Fibroblast of lung (primary cell): Measurements from ENCODE around the gene PPIG. TPM values are rescaled to one million over a fixed set of nuclear protein-coding genes. Genes with fewer than 3 reads are reported as not detected.
"Not testable (repeated sequence)": the region's sequence is repeated elsewhere in the genome, so short reads cannot be mapped to it uniquely, and the experiment has no call there.

Experiments
- DNase-seq, 2 donors: peaks; one replicate each; pipeline versions ENCODE4 v3.0.0 to v3.0.0-alpha.2; 2010; ENCODE audit warnings: low read depth in 2 of 2
- H2AFZ ChIP-seq: 2 replicates; pipeline ENCODE4 v1.5.1; 2012; ENCODE audit warnings: low read length, control low read depth, inconsistent platforms
- H3K27ac ChIP-seq: 2 replicates; pipeline ENCODE4 v1.5.1; 2011; ENCODE audit warnings: low read length, control low read depth; ENCODE audit not compliant: insufficient read depth
- H3K27me3 ChIP-seq: 2 replicates; pipeline ENCODE4 v1.5.1; 2011; ENCODE audit warnings: mild to moderate bottlenecking, low read length; ENCODE audit not compliant: control insufficient read depth, insufficient read depth
- H3K36me3 ChIP-seq: 2 replicates; pipeline ENCODE4 v1.5.1; 2011; ENCODE audit warnings: low read length; ENCODE audit not compliant: control insufficient read depth, insufficient read depth
- H3K4me1 ChIP-seq: 2 replicates; pipeline ENCODE4 v1.5.1; 2011; ENCODE audit warnings: low read length; ENCODE audit not compliant: control insufficient read depth, insufficient read depth; ENCODE audit errors: extremely low read depth
- H3K4me2 ChIP-seq: 2 replicates; pipeline ENCODE4 v1.5.1; 2011; ENCODE audit warnings: low read length, control low read depth; ENCODE audit not compliant: insufficient read depth; ENCODE audit errors: extremely low read depth
- H3K4me3 ChIP-seq, 4 experiments: fragments of 200-600 bp in 1 of 4; sonication (generic) in 1 of 4; replicated peaks in 1 of 4; 2 replicates each; pipeline ENCODE4 v1.5.1; 2011 to 2016; ENCODE audit warnings: low read length in 4 of 4, low read depth in 3 of 4, mild to moderate bottlenecking in 3 of 4, control low read depth in 2 of 4, inconsistent platforms in 1 of 4, mixed read lengths in 1 of 4; ENCODE audit not compliant: insufficient read depth in 1 of 4; ENCODE audit errors: control extremely low read depth in 1 of 4
- H3K79me2 ChIP-seq: 2 replicates; pipeline ENCODE4 v1.5.1; 2012; ENCODE audit warnings: mild to moderate bottlenecking, low read length, inconsistent platforms; ENCODE audit not compliant: control insufficient read depth, insufficient read depth
- H3K9ac ChIP-seq: 2 replicates; pipeline ENCODE4 v1.5.1; 2011; ENCODE audit warnings: mild to moderate bottlenecking, low read length, control low read depth; ENCODE audit not compliant: insufficient read depth
- H3K9me3 ChIP-seq: 2 replicates; pipeline ENCODE4 v1.5.1; 2012; ENCODE audit warnings: low read depth, low read length; ENCODE audit not compliant: control insufficient read depth, insufficient read depth
- H4K20me1 ChIP-seq: 2 replicates; pipeline ENCODE4 v1.5.1; 2011; ENCODE audit warnings: low read length; ENCODE audit not compliant: control insufficient read depth, insufficient read depth; ENCODE audit errors: extremely low read depth
- CTCF ChIP-seq, 2 donors: IDR thresholded peaks in 1 of 2; conservative IDR thresholded peaks in 1 of 2; 1 replicate in 1 of 2; 2 replicates in 1 of 2; pipeline ENCODE4 v1.5.1; 2011 to 2012; ENCODE audit warnings: low read length in 2 of 2, control low read depth in 1 of 2, inconsistent platforms in 1 of 2, low read depth in 1 of 2, mild to moderate bottlenecking in 1 of 2
- EZH2 ChIP-seq: IDR thresholded peaks from 2 replicates; pipeline ENCODE4 v1.5.1; 2012; ENCODE audit warnings: low read length, control low read depth, mild to moderate bottlenecking; ENCODE audit errors: missing control alignments
- polyA plus RNA-seq, 2 donors: library from polyadenylated mRNA; depleted of rRNA in 1 of 2; stranded (reverse) in 1 of 2; unstranded in 1 of 2; fragments of >200 nt; gene quantifications; 2 replicates each; pipeline ENCODE4 v1.2.1, GENCODE V29; 2011 to 2012; ENCODE audit warnings: missing spikeins in 1 of 2
- total RNA-seq: library from RNA; depleted of rRNA; stranded (reverse); fragments of >200 nt; gene quantifications from 2 replicates; pipeline ENCODE4 v1.2.1, GENCODE V29; 2014

PPIG gene
- total and polyA plus RNA-seq, 2 donors (not counting 1 experiment from before 2014, with no cell fraction given): 31.7 to 45.5 TPM

GRCh38 chr2:169579044-169579443 is 5.1 kb upstream of the PPIG start:
- Histone ChIP-seq H3K36me3 (no peaks in the 10 kb centered on the region), H3K27me3 (no peaks in the 10 kb centered on the region), H3K4me3 (no peak overlapping the region), H3K79me2 (no peaks in the 10 kb centered on the region), H3K9me3 (no peaks in the 10 kb centered on the region), H3K27ac (no peak overlapping the region), H3K4me2 (no peak overlapping the region), H3K4me1 (no peaks in the 10 kb centered on the region), H3K9ac (no peak overlapping the region), H2AFZ (no peak overlapping the region), H4K20me1 (no peaks in the 10 kb centered on the region)
- TF ChIP-seq EZH2 (no peak), CTCF (conservative IDR thresholded peaks at IDR 0.05 in 1 of 2, IDR thresholded peaks at IDR 0.05 in 1 of 2; ENCODE audit: low read depth in 1 of 2, low read length in 2 of 2) (no peak)
- DNase-seq: no peak

GRCh38 chr2:169582552-169583266 is 1.4 kb upstream of the PPIG start:
- H3K4me3 ChIP-seq, H2AFZ ChIP-seq, H3K36me3 ChIP-seq, H3K4me1 ChIP-seq, H3K4me2 ChIP-seq, DNase-seq, H4K20me1 ChIP-seq, H3K9ac ChIP-seq, H3K9me3 ChIP-seq, H3K27me3 ChIP-seq, H3K27ac ChIP-seq: not testable (repeated sequence)
- peaks cover 29% of the 10 kb centered on the region for H3K79me2 ChIP-seq

GRCh38 chr2:169583518-169583917 is 633 bp upstream of the PPIG start:
- H3K9me3 ChIP-seq: no peaks in the 10 kb centered on the region
- peaks cover 38% of the 10 kb centered on the region for H3K79me2 ChIP-seq
- H2AFZ ChIP-seq: no peak overlapping the region
- no peak overlapping the region for H3K27ac ChIP-seq
- TF ChIP-seq CTCF (conservative IDR thresholded peaks at IDR 0.05 in 1 of 2, IDR thresholded peaks at IDR 0.05 in 1 of 2; ENCODE audit: low read depth in 1 of 2, low read length in 2 of 2) (no peak), EZH2 (no peak)
- no peak overlapping the region for H3K4me2 ChIP-seq
- no peaks in the 10 kb centered on the region for H3K27me3 ChIP-seq
- H3K9ac ChIP-seq: no peak overlapping the region
- DNase-seq: no peak
- no peaks in the 10 kb centered on the region for H3K4me1 ChIP-seq
- no peak overlapping the region for H3K4me3 ChIP-seq
- H4K20me1 ChIP-seq: no peaks in the 10 kb centered on the region
- no peaks in the 10 kb centered on the region for H3K36me3 ChIP-seq
